Left ventricle myocardium inferior (tissue), 1 donor: ENCODE results near the gene TMEM179. TPM values are rescaled to one million over a fixed set of nuclear protein-coding genes. Genes with fewer than 3 reads are reported as not detected.

ENCODE experiments used
- DNase-seq: peaks from one replicate; pipeline ENCODE4 v3.0.0-alpha.2; 2020
- H3K27ac ChIP-seq: fragments of 200-600 bp; replicated peaks from 2 replicates; pipeline ENCODE4 v1.8.0; 2021
- H3K27me3 ChIP-seq: fragments of 200-600 bp; 2 replicates; pipeline ENCODE4 v1.8.0; 2021; ENCODE audit warnings: low read depth
- H3K36me3 ChIP-seq: fragments of 200-600 bp; 2 replicates; pipeline ENCODE4 v1.8.0; 2021
- H3K4me1 ChIP-seq: fragments of 200-600 bp; 2 replicates; pipeline ENCODE4 v1.8.0; 2021
- H3K4me3 ChIP-seq: fragments of 200-600 bp; 2 replicates; pipeline ENCODE4 v1.8.0; 2021; ENCODE audit warnings: mild to moderate bottlenecking, moderate library complexity
- H3K9me3 ChIP-seq: fragments of 200-600 bp; replicated peaks from 2 replicates; pipeline ENCODE4 v1.8.0; 2021
- CTCF ChIP-seq: fragments of 200-600 bp; IDR thresholded peaks from 2 replicates; pipeline ENCODE4 v1.8.0; 2021; ENCODE audit warnings: antibody characterized with exemption, mild to moderate bottlenecking, borderline replicate concordance
- intact Hi-C: fragments of 100-400 bp; cut with micrococcal nuclease; formaldehyde crosslinking; loops from one replicate; pipeline ENCODE4 v1.11.0; 2022
- total RNA-seq: library from RNA; stranded (reverse); fragmentation: NEBNext Ultra II Directional; extraction: Animal tissue kit (Norgen Biotek cat#: 25700); gene quantifications from one replicate; pipeline ENCODE4 v1.2.1, GENCODE V29; 2021
- donor health status: DM: no; HTN: yes; CAD: no; lungs with severe emphysema.

TMEM179 gene
- total RNA-seq, 1 donor from 2014 or later = 0.49 TPM

DNA sequence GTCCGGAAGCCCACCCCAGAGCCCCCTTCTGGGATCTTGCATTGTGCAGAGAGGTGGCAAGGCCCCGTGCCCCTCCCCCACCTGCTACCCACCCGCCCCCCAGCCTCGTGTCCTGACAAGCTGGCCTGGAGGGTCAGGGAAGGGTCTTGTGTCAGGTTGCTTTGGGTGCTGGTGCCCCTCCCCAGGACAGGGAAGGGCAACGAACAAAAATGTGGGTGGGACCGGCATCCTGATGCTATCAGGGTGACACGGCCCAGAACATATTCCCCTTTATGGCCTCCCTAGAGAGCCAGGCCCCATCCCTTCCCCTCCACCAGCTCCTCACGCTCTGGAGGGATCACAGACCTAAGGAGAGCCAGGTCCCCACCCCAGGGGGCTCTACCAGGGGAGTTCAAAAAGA lies 38.7 kb upstream of the TMEM179 start:
- intact Hi-C loops = no loop called here
- Histone ChIP-seq H3K27ac (no peak overlapping the region), H3K27me3 (peaks cover 27% of the 10 kb centered on the region), H3K9me3 (peaks cover 8% of the 10 kb centered on the region), H3K4me1 (peaks cover 16% of the 10 kb centered on the region), H3K4me3 (no peak overlapping the region), H3K36me3 (no peaks in the 10 kb centered on the region)
- DNase-seq = no peak
- TF ChIP-seq CTCF = no peak

- no peak for DNase-seq
- intact Hi-C loops = no loop called here
- Histone ChIP-seq H3K27ac (no peak overlapping the region), H3K36me3 (no peaks in the 10 kb centered on the region), H3K9me3 (peaks cover 8% of the 10 kb centered on the region), H3K4me1 (peaks cover 16% of the 10 kb centered on the region), H3K27me3 (peaks cover 31% of the 10 kb centered on the region), H3K4me3 (no peak overlapping the region)
- TF ChIP-seq CTCF = no peak
Observed at GRCh38 chr14:104642540-104642868, 37.9 kb upstream of the TMEM179 start.

DNA sequence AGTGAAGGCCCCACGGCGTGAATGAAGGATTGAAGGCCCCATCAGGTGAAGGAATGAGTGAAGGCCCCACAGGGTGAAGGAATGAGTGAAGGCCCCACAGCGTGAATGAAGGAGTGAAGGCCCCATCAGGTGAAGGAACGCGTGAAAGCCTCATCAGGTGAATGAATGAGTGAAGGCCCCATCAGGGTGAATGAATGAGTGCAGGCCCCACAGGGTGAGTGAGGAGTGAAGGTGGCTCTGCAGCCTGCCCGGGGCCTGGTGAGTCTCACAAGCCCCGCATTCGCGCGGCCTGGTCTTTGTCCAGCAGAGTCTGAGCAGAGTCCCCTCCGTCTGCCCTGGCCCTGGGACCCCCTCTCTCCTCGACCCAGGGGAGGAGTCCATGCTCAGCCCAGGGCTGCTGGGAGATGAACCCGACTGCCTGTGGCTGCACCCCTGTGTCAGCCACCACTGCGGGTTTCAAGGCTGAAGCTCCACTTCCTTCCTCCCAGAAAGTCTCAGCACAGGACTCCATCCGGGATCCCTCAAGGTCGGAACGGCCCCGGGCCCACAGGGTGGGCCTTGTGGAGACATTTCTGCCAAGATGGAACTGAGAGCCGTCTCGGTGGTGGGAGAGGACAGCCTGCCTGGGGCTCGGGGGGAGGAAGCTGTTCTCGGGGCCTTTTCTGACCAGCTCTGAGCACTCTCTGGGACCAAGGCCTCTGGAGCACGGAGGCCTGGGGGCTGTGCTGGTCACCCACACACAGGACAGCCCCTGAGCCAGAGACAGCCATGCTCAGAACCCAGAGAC lies 37.4 kb upstream of the TMEM179 start:
- Histone ChIP-seq H3K27ac (no peak overlapping the region), H3K4me3 (no peak overlapping the region), H3K4me1 (peaks cover 16% of the 10 kb centered on the region), H3K9me3 (peaks cover 8% of the 10 kb centered on the region), H3K27me3 (peaks cover 33% of the 10 kb centered on the region), H3K36me3 (no peaks in the 10 kb centered on the region)
- intact Hi-C loops = no loop called here
- DNase-seq = no peak
- no peak for TF ChIP-seq CTCF

DNA sequence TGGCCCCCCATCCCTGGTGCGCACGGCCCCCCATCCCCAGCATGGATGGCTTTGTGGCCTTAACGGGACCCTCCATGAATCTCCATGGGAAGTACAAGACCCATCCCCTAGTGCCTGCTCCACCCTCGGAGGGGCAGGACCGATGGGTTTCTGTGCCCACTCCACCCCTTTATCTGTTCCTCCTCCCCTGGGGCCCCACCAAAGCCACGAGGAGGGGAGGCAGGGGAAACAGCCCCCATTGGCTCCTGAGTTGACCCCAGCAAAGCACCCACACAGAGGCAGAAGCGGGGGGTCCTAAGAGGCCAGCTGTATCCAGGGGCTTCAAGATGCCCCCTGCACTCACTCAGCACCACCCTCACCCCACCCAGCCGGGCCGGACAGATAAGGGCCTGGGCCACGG lies 36.1 kb upstream of the TMEM179 start:
- H3K4me1 ChIP-seq = peaks cover 16% of the 10 kb centered on the region
- peaks cover 8% of the 10 kb centered on the region for H3K9me3 ChIP-seq
- no peak for DNase-seq
- intact Hi-C loops = no loop called here
- no peak overlapping the region for H3K4me3 ChIP-seq
- H3K27ac ChIP-seq = no peak overlapping the region
- TF ChIP-seq CTCF = no peak
- no peaks in the 10 kb centered on the region for H3K36me3 ChIP-seq
- H3K27me3 ChIP-seq = peaks cover 46% of the 10 kb centered on the region

GRCh38 chr14:104639885-104640548 lies 35.4 kb upstream of the TMEM179 start:
- DNase-seq = peak; percentile 57
- H3K36me3 ChIP-seq = no peaks in the 10 kb centered on the region
- no peak overlapping the region for H3K27ac ChIP-seq
- H3K4me3 ChIP-seq = no peak overlapping the region
- peak; percentile 94 for TF ChIP-seq CTCF
- intact Hi-C loops = no loop called here
- peaks cover 3% of the 10 kb centered on the region for H3K9me3 ChIP-seq
- peaks cover 16% of the 10 kb centered on the region for H3K4me1 ChIP-seq
- peaks cover 53% of the 10 kb centered on the region for H3K27me3 ChIP-seq
